H1 (cell line): ENCODE results near the gene CPEB1. TPM values are rescaled to one million over a fixed set of nuclear protein-coding genes. Genes with fewer than 3 reads are reported as not detected.

Source experiments
- CTCF ChIA-PET: fragments of 300-600 bp; sonication (Branson Sonifier 250); formaldehyde crosslinking; loops from one replicate; lab custom pipeline; 2021; ENCODE audit not compliant: partially characterized antibody; lab: Charles Lee
- POLR2A ChIA-PET: fragments of 300-600 bp; sonication (Branson Sonifier 250); formaldehyde crosslinking; loops from one replicate; lab custom pipeline; 2021; ENCODE audit warnings: inconsistent platforms; ENCODE audit not compliant: partially characterized antibody; lab: Charles Lee
- DNase-seq, 2 experiments: peaks; one replicate each; pipeline versions ENCODE4 v3.0.0 to v3.0.0-alpha.2; 2010 to 2022; ENCODE audit warnings: low spot score in 2 of 2, low read depth in 1 of 2, mixed read lengths in 1 of 2
- FAIRE-seq: peaks from 2 replicates; lab custom pipeline; 2011; peaks lifted over from hg19 to GRCh38; lab: Jason Lieb, UNC
- H2AFZ ChIP-seq: 2 replicates; pipeline ENCODE4 v1.8.1; 2012; ENCODE audit warnings: low read length, inconsistent platforms
- H2AK5ac ChIP-seq: 2 replicates; pipeline ENCODE4 v1.6.1; 2013; ENCODE audit warnings: low read depth, low read length
- H2BK120ac ChIP-seq: replicated peaks from 2 replicates; pipeline ENCODE3; 2013; ENCODE audit warnings: low read depth, low read length, inconsistent platforms
- H2BK12ac ChIP-seq: 2 replicates; pipeline ENCODE4 v1.6.1; 2013; ENCODE audit warnings: low read depth, low read length
- H2BK15ac ChIP-seq: 2 replicates; pipeline ENCODE4 v1.6.1; 2013; ENCODE audit warnings: low read length
- H2BK20ac ChIP-seq: 2 replicates; pipeline ENCODE4 v1.6.1; 2013; ENCODE audit warnings: low read length
- H2BK5ac ChIP-seq: 2 replicates; pipeline ENCODE4 v1.6.1; 2013; ENCODE audit warnings: low read depth, low read length
- H3K14ac ChIP-seq: 2 replicates; pipeline ENCODE4 v1.6.1; 2013; ENCODE audit warnings: inconsistent platforms; ENCODE audit not compliant: insufficient read length
- H3K18ac ChIP-seq: 2 replicates; pipeline ENCODE4 v1.6.1; 2013; ENCODE audit warnings: low read length; ENCODE audit errors: extremely low read depth
- H3K23ac ChIP-seq: 2 replicates; pipeline ENCODE4 v1.6.1; 2013; ENCODE audit warnings: inconsistent platforms; ENCODE audit not compliant: insufficient read length
- H3K23me2 ChIP-seq: 2 replicates; pipeline ENCODE4 v1.6.1; 2013; ENCODE audit warnings: low read depth, low read length
- H3K27ac ChIP-seq: 2 replicates; pipeline ENCODE4 v1.6.1; 2011; ENCODE audit warnings: low read depth, low read length, inconsistent platforms
- H3K27me3 ChIP-seq, 4 experiments: replicated peaks in 1 of 4; 1 replicate in 1 of 4; 2 replicates in 3 of 4; pipeline versions ENCODE4 v1.6.1 to v1.8.1; 2011 to 2013; ENCODE audit warnings: low read length in 3 of 4, mild to moderate bottlenecking in 3 of 4, inconsistent platforms in 2 of 4, mixed read lengths in 2 of 4, moderate library complexity in 1 of 4; ENCODE audit not compliant: control insufficient read depth in 3 of 4, insufficient read depth in 3 of 4; ENCODE audit errors: extremely low read depth in 1 of 4
- H3K36me3 ChIP-seq, 4 experiments: 2 replicates each; pipeline versions ENCODE4 v1.6.1 to v1.8.1; 2011 to 2013; ENCODE audit warnings: mild to moderate bottlenecking in 4 of 4, low read length in 3 of 4, moderate library complexity in 2 of 4, control low read depth in 1 of 4, inconsistent platforms in 1 of 4; ENCODE audit not compliant: insufficient read depth in 4 of 4, control insufficient read depth in 2 of 4
- H3K4ac ChIP-seq: replicated peaks from 2 replicates; pipeline ENCODE3; 2013; ENCODE audit warnings: low read length, low read depth, mixed read lengths, inconsistent platforms; ENCODE audit not compliant: insufficient read length
- H3K4me1 ChIP-seq, 4 experiments: replicated peaks in 1 of 4; 1 replicate in 1 of 4; 2 replicates in 3 of 4; pipeline versions ENCODE4 v1.6.1 to v1.8.1; 2011 to 2013; ENCODE audit warnings: low read length in 3 of 4, inconsistent platforms in 2 of 4, mixed read lengths in 1 of 4; ENCODE audit not compliant: insufficient read depth in 4 of 4, control insufficient read depth in 3 of 4
- H3K4me2 ChIP-seq, 2 experiments: 2 replicates each; pipeline versions ENCODE4 v1.6.1 to v1.8.1; 2011 to 2013; ENCODE audit warnings: low read depth in 2 of 2, low read length in 2 of 2, control low read depth in 1 of 2, inconsistent platforms in 1 of 2, mild to moderate bottlenecking in 1 of 2; ENCODE audit not compliant: insufficient read depth in 1 of 2
- H3K4me3 ChIP-seq, 4 experiments: fragments of 200-600, 300-600 bp in 1 of 4; sonication (generic), shearing (Covaris generic), sonication (Bioruptor Twin) in 1 of 4; 2 replicates each; pipeline versions ENCODE4 v1.5.1 to v1.8.1; 2011 to 2016; ENCODE audit warnings: low read length in 4 of 4, low read depth in 3 of 4, control low read depth in 2 of 4, inconsistent platforms in 2 of 4, mild to moderate bottlenecking in 2 of 4, mixed read lengths in 1 of 4, moderate library complexity in 1 of 4; ENCODE audit not compliant: insufficient read depth in 2 of 4; ENCODE audit errors: extremely low read depth in 1 of 4
- H3K56ac ChIP-seq: replicated peaks from 2 replicates; pipeline ENCODE3; 2013; ENCODE audit warnings: low read depth, mild to moderate bottlenecking, mixed read lengths, low read length, inconsistent platforms; ENCODE audit not compliant: insufficient read length
- H3K79me1 ChIP-seq: 2 replicates; pipeline ENCODE4 v1.6.1; 2013; ENCODE audit warnings: low read depth, low read length, control low read depth
- H3K79me2 ChIP-seq, 2 experiments: 2 replicates each; pipeline versions ENCODE4 v1.6.1 to v1.8.1; 2012 to 2013; ENCODE audit warnings: low read length in 2 of 2, mild to moderate bottlenecking in 2 of 2, inconsistent platforms in 1 of 2; ENCODE audit not compliant: insufficient read depth in 2 of 2, control insufficient read depth in 1 of 2
- H3K9ac ChIP-seq, 4 experiments: replicated peaks in 1 of 4; 1 replicate in 1 of 4; 2 replicates in 3 of 4; pipeline versions ENCODE4 v1.6.1 to v1.8.1; 2011 to 2013; ENCODE audit warnings: low read depth in 3 of 4, low read length in 3 of 4, control low read depth in 2 of 4, mild to moderate bottlenecking in 2 of 4, moderate library complexity in 2 of 4, inconsistent platforms in 1 of 4; ENCODE audit errors: extremely low read depth in 1 of 4
- H3K9me3 ChIP-seq, 2 experiments: 2 replicates each; pipeline versions ENCODE4 v1.6.1 to v1.8.1; 2012 to 2013; ENCODE audit warnings: mild to moderate bottlenecking in 2 of 2, moderate library complexity in 2 of 2, control low read depth in 1 of 2, inconsistent platforms in 1 of 2, low read depth in 1 of 2, low read length in 1 of 2, mixed read lengths in 1 of 2; ENCODE audit not compliant: insufficient read depth in 2 of 2
- H4K20me1 ChIP-seq, 2 experiments: replicated peaks in 1 of 2; 2 replicates each; pipeline versions ENCODE3 to v1.8.1; 2011 to 2013; ENCODE audit warnings: inconsistent platforms in 2 of 2, low read length in 2 of 2, mild to moderate bottlenecking in 1 of 2; ENCODE audit not compliant: insufficient read depth in 2 of 2, control insufficient read depth in 1 of 2
- H4K5ac ChIP-seq: 2 replicates; pipeline ENCODE4 v1.6.1; 2013; ENCODE audit warnings: low read length, low read depth, mixed read lengths, inconsistent platforms; ENCODE audit not compliant: insufficient read length
- H4K8ac ChIP-seq: 2 replicates; pipeline ENCODE4 v1.8.0; 2013; ENCODE audit warnings: mild to moderate bottlenecking, moderate library complexity, low read length, inconsistent platforms; ENCODE audit not compliant: insufficient read depth; ENCODE audit errors: extremely low read depth
- H4K91ac ChIP-seq: replicated peaks from 2 replicates; pipeline ENCODE3; 2013; ENCODE audit warnings: low read length, mixed read lengths, inconsistent platforms; ENCODE audit not compliant: insufficient read length
- BCL11A ChIP-seq, 2 experiments: IDR thresholded peaks; one replicate each; pipeline ENCODE4 v1.6.1; 2011; ENCODE audit warnings: low read depth in 2 of 2, low read length in 2 of 2, mild to moderate bottlenecking in 2 of 2
- CBX8 ChIP-seq: fragments of 300-800, 300-1000 bp; sonication (generic); IDR thresholded peaks from 2 replicates; pipeline ENCODE4 v1.7.1; 2016; ENCODE audit warnings: low read depth, low read length, borderline replicate concordance
- CTBP2 ChIP-seq: IDR thresholded peaks from 2 replicates; pipeline ENCODE4 v1.7.0; 2011; ENCODE audit warnings: borderline replicate concordance, mild to moderate bottlenecking, moderate library complexity, mixed read lengths, low read length; ENCODE audit not compliant: insufficient read depth, insufficient read length
- EZH2 ChIP-seq: fragments of 200-600 bp; sonication (generic); IDR thresholded peaks from 2 replicates; pipeline ENCODE4 v1.7.1; 2012; ENCODE audit warnings: low read depth, mild to moderate bottlenecking, moderate library complexity, low read length, inconsistent platforms; ENCODE audit not compliant: severe bottlenecking
- GABPA ChIP-seq: IDR thresholded peaks from 2 replicates; pipeline ENCODE4 v1.6.1; 2011; ENCODE audit warnings: mild to moderate bottlenecking, low read length, moderate library complexity, borderline replicate concordance; ENCODE audit not compliant: insufficient read depth
- KDM1A ChIP-seq: fragments of 200-600, 300-600 bp; sonication (generic); IDR thresholded peaks from 2 replicates; pipeline ENCODE4 v1.7.1; 2016; ENCODE audit warnings: mild to moderate bottlenecking, low read length, borderline replicate concordance
- NRF1 ChIP-seq: IDR thresholded peaks from 2 replicates; pipeline ENCODE4 v1.6.1; 2011; ENCODE audit warnings: mild to moderate bottlenecking, low read depth, low read length, improper control_type of control experiment
- POLR2AphosphoS5 ChIP-seq: IDR thresholded peaks from 2 replicates; pipeline ENCODE4 v1.6.1; 2011; ENCODE audit warnings: low read depth, low read length
- RFX5 ChIP-seq: IDR thresholded peaks from 2 replicates; pipeline ENCODE4 v1.6.1; 2011; ENCODE audit warnings: low read depth, low read length, improper control_type of control experiment, borderline replicate concordance
- RXRA ChIP-seq: IDR thresholded peaks from 2 replicates; pipeline ENCODE4 v1.6.1; 2011; ENCODE audit warnings: low read depth, mild to moderate bottlenecking, low read length, moderate library complexity; ENCODE audit not compliant: insufficient read depth
- SP1 ChIP-seq: IDR thresholded peaks from 2 replicates; pipeline ENCODE4 v1.6.1; 2011; ENCODE audit warnings: low read depth, low read length
- SRF ChIP-seq: IDR thresholded peaks from 2 replicates; pipeline ENCODE4 v1.6.1; 2011; ENCODE audit warnings: mild to moderate bottlenecking, low read depth, low read length, moderate library complexity
- WGBS, 2 experiments: shearing (Covaris generic) in 1 of 2; methylation state at CpG; one replicate each; pipeline versions ENCODE4 v1.1.6 to v1.1.7; 2013 to 2015; ENCODE audit warnings: low lambda C conversion rate in 2 of 2, mixed read lengths in 2 of 2, inconsistent platforms in 1 of 2, low coverage in 1 of 2, missing lambda C conversion rate in 1 of 2; ENCODE audit not compliant: insufficient replicate concordance in 2 of 2, insufficient coverage in 1 of 2, insufficient read length in 1 of 2; ENCODE audit errors: extremely low coverage in 1 of 2, missing lambda C conversion rate in 1 of 2; 5-methylcytosine and 5-hydroxymethylcytosine counted together
- polyA plus RNA-seq, 7 experiments: library from polyadenylated mRNA; depleted of rRNA in 3 of 7; stranded (reverse) in 5 of 7; unstranded in 2 of 7; fragments of >200 nt in 5 of 7; fragments of 200-250 nt in 2 of 7; gene quantifications; 1 replicate in 5 of 7; 2 replicates in 1 of 7; 4 replicates in 1 of 7; pipeline versions ENCODE4 v1.2.1 to v1.2.3, GENCODE V29; 2011 to 2013; ENCODE audit warnings: missing spikeins in 2 of 7, mixed read lengths in 2 of 7
- total RNA-seq: library from RNA; stranded (reverse); fragmentation: NEBNext Ultra II Directional; extraction: Animal tissue kit (Norgen Biotek cat#: 25700); gene quantifications from 2 replicates; pipeline ENCODE4 v1.2.1, GENCODE V29; 2021

CPEB1 gene
- total and polyA plus RNA-seq, 2 of the 8 experiments (the other 6 are each of a cell fraction or from before 2014, with no cell fraction given): 4.4 to 4.5 TPM

DNA sequence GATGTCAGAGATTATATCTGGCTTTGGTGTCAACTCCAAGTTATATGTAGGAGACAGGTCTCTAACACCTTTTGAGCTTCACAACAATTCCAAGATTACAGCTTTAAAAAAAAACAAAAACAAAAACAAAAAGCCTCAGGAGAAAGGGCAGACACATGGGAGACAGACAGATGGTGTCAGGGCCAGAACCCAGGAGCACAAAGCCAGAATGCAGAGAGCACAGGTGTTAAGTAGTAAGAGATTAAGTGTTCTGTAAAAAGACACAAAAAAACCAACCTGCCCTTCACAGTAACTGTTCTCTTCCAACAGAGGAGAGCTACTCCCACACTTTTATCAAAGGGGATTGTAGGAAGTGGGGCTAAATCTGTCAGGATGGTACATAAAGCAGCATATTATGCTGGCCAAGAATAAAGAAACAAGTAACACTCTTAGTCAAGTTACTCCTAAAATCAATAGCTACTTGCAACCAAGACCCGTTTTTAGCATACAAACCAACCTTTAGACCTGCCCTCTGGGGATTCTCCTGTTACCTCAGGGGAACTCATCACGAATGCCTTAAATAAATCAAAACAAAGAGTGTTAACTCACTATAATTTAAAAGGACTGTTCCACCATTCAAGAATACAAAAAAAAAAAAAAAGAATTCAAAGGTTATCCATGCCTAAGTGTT lies 5.9 kb downstream of the CPEB1 start:
- peaks cover 6 to 12% (median 10%) of the 10 kb centered on the region in 4 experiments for H3K27me3 ChIP-seq
- H3K9ac ChIP-seq: no peak overlapping the region
- TF ChIP-seq GABPA (no peak), RXRA (no peak), KDM1A (no peak), SRF (no peak), SP1 (no peak), CBX8 (no peak), BCL11A (IDR thresholded peaks at IDR 0.05; ENCODE audit: low read depth in 2 of 2, low read length in 2 of 2) (no peak), CTBP2 (no peak), NRF1 (no peak), POLR2AphosphoS5 (no peak), RFX5 (no peak), EZH2 (no peak)
- TF ChIP-seq, all 59 proteins: peak for 0
- H4K5ac ChIP-seq: no peak overlapping the region
- ChIA-PET POLR2A (no interaction called here), CTCF (interaction anchor here (0.6 to 1.4 kb wide), 6 partner anchors 11 to 187 kb away, joined by 3 to 4 read pairs (median 3); no protein-coding TSS in a partner anchor)
- no peaks in the 10 kb centered on the region for H3K9me3 ChIP-seq
- no peaks in the 10 kb centered on the region for H3K36me3 ChIP-seq
- no peak overlapping the region for H3K4me3 ChIP-seq
- H3K4me1 ChIP-seq: peaks cover 0 to 5% (median 0%) of the 10 kb centered on the region in 4 experiments; a peak in 2 of 7 replicates
- no peak overlapping the region for H3K4me2 ChIP-seq
- no peak overlapping the region for H2BK12ac ChIP-seq
- no peak overlapping the region for H4K8ac ChIP-seq
- no peak overlapping the region for H4K91ac ChIP-seq
- peaks cover 0 to 1% of the 10 kb centered on the region in 2 experiments for H4K20me1 ChIP-seq
- no peak overlapping the region for H3K18ac ChIP-seq
- H3K14ac ChIP-seq: no peak overlapping the region
- DNase-seq (no peak), FAIRE-seq (no peak)
- no peak overlapping the region for H2AK5ac ChIP-seq
- H3K27ac ChIP-seq: no peak overlapping the region
- WGBS, 2 experiments: 52% methylated on average over 2 of the region's 2 CpGs; no CpG with 5 or more reads in 1 of the 2 experiments
- no peaks in the 10 kb centered on the region for H3K79me1 ChIP-seq
- no peak overlapping the region for H3K23ac ChIP-seq
- no peaks in the 10 kb centered on the region for H3K79me2 ChIP-seq
- H2BK5ac ChIP-seq: no peak overlapping the region
- peaks cover 3% of the 10 kb centered on the region; the same call in 1 of the 2 replicates for H3K23me2 ChIP-seq
- no peak overlapping the region for H2BK120ac ChIP-seq
- H3K56ac ChIP-seq: no peak overlapping the region
- no peak overlapping the region for H2AFZ ChIP-seq
- no peak overlapping the region for H3K4ac ChIP-seq
- no peak overlapping the region for H2BK15ac ChIP-seq
- no peak overlapping the region for H2BK20ac ChIP-seq
